Measurements from ENCODE around the gene MIA2.
"Not testable (repeated sequence)": the region's sequence is repeated elsewhere in the genome, so short reads cannot be mapped to it uniquely, and the experiment has no call there.

MIA2 gene, protein sequence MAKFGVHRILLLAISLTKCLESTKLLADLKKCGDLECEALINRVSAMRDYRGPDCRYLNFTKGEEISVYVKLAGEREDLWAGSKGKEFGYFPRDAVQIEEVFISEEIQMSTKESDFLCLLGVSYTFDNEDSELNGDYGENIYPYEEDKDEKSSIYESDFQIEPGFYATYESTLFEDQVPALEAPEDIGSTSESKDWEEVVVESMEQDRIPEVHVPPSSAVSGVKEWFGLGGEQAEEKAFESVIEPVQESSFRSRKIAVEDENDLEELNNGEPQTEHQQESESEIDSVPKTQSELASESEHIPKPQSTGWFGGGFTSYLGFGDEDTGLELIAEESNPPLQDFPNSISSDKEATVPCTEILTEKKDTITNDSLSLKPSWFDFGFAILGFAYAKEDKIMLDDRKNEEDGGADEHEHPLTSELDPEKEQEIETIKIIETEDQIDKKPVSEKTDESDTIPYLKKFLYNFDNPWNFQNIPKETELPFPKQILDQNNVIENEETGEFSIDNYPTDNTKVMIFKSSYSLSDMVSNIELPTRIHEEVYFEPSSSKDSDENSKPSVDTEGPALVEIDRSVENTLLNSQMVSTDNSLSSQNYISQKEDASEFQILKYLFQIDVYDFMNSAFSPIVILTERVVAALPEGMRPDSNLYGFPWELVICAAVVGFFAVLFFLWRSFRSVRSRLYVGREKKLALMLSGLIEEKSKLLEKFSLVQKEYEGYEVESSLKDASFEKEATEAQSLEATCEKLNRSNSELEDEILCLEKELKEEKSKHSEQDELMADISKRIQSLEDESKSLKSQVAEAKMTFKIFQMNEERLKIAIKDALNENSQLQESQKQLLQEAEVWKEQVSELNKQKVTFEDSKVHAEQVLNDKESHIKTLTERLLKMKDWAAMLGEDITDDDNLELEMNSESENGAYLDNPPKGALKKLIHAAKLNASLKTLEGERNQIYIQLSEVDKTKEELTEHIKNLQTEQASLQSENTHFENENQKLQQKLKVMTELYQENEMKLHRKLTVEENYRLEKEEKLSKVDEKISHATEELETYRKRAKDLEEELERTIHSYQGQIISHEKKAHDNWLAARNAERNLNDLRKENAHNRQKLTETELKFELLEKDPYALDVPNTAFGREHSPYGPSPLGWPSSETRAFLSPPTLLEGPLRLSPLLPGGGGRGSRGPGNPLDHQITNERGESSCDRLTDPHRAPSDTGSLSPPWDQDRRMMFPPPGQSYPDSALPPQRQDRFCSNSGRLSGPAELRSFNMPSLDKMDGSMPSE (N-terminal part only)

DNA sequence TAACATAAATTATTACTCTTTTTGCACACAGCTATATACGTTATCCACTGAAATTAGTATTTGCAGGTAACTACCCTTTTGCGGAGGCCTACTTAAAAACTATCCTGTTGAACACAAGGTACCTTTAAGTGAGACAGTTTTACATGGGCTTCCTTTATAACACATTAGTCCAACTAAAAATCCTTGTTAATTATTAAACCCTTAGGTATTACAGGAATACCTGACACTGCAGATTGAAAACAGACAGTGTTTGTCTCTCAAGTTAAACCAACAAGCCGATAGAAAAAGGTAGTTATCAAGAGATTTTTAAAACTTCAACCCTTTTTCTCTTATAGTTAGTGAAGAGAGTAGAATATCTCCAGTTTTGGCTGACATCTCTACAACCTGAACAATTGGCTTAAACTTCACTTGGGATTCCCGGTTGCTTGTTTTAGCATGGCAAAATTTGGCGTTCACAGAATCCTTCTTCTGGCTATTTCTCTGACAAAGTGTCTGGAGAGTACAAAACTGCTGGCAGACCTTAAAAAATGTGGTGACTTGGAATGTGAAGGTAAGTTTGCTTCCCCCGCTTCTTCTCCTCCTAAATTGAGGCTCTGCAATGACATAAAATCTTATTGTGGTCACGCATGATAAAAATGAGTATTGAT, at the start of gene MIA2:
MIA2 (plus strand) TSS at position 236 of the 647 bp plus-strand sequence; CDS start at position 436, 200 bp downstream.
- DNase-seq (ENCODE audit: low spot score): no peak

DNA sequence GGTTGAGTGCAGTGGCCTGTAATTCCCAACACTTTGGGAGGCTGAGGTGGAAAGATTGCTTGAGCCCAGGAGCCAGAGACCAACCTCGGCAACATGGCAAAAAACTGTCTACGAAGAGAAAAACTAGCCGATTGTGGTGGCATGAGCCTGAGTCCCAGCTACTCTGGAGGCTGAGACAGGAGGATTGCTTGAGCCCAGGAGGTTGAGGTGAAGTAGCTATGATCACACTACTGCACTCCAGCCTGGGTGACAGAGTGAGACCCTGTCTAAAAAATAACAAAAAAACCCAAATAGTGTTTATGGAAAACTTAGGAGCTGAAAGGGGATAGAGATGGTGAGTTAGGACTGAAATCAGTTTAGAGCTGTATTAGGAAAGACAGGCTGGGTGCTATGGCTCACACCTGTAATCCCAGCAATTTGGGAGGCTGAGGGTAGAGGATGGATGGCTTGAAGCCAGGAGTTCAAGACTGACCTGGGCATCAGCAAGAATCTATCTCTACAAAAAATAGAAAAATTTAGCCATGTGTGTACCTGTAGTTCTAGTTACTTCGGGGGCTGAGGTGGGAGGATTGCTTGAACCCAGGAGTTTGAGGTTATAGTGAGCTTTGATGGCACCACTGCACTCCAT, 49.0 kb upstream of the MIA2 start:
- DNase-seq (ENCODE audit: low spot score): no peak

DNA sequence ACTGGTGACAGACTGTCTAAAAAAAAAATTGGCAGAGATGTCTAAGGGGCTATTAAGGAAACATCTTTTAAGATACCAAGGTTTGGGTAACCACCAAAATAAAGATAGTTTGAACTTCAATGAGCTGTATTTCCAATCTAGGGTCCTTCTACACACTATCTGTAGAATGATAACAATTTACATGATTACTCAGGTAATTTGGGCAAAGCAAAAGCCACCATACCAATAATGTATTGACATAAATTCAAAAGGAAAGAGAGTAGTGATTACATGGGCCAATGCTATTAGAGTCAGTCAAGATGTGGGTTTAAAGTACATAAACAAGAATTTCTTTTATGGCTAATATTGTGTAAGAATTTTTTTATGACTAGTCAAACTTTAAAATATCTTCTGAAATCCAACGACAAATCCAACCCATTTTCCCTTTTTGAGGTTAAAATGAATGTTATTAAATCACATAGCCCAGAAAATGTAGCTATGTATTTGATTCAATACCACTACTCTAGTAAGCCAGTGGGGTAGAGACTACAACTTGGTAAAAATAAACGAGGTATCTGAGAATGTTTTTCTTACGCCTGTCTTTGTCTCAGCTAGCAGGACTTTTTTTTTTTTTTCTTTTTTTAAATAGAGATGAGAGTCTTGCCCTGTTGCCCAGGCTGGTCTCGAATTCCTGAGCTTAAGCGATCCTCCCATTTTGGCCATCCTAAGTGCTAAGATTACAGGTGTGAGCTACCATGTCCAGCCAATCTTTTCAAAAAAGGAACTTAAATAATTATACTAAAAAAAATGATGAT, 48.3 kb upstream of the MIA2 start:
- DNase-seq (ENCODE audit: low spot score): no peak

DNA sequence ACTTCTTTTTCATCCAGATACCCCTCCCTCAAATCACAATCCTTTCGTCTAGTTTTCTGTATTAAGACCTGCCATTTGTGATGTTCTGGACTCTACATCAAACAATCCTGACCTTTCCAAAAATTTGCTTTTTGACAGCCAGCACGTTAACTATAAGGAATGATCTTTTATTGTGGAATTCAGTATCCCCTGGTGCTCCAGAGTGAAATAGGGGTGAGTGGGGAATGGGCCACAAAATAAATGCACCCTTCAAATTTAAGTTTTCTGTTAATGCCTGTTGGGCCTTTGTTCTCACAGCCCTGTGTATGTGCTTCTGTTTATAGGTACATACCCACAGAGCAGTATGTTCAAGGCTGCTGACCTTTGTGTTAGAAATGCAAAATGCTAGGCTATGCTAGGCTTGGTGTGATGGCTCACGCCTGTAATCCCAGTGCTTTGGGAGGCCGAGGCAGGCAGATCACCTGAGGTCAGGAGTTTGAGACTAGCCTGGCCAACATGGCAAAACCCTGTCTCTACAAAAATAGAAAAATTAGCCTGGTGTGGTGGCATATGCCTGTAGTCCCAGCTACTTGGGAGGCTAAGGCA, 46.7 kb upstream of the MIA2 start:
- DNase-seq (ENCODE audit: low spot score): no peak

DNA sequence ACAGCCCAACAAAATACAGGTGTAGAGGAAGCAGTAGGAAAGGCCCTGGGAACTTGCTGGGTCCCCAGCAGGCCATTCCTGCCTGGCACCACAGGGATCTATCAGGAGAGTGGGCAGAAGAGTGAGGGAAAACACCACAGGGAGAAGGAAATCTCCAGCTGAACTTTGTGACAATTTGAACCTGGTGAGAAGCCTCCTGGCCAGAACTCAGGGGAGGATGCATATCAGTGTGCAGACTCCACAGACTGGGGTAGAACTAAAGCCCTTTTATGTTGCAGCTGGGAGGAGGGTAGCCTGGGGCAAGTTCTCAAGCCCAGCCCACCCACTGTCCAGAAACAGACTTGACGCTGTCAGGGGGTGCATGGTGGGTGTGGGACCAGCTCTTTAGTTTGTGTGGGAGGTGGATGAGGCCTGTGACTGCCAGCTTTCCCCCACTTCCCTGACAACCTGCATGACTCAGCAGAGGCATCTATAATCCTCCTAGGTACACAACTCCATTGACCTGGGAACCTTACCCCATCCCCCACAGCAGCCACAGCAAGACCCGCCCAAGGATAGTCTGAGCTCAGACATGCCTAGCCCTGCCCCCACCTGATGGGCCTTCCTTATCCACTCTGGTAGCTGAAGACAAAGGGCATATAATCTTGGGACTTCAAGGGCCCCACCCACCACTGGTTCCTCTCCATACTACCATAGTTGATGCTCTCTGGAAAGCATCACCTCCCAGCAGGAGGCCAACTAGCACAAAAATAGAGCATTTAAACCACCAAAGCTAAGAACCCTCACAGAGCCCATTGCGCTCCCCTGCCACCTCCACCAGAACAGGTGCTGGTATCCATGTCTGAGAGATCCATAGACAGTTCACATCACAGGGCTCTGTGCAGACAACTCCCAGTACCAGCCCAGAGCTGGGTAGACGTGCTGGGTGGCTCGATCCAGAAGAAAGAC, 29.8 kb upstream of the MIA2 start:
- no peak for DNase-seq (ENCODE audit: low spot score)

DNA sequence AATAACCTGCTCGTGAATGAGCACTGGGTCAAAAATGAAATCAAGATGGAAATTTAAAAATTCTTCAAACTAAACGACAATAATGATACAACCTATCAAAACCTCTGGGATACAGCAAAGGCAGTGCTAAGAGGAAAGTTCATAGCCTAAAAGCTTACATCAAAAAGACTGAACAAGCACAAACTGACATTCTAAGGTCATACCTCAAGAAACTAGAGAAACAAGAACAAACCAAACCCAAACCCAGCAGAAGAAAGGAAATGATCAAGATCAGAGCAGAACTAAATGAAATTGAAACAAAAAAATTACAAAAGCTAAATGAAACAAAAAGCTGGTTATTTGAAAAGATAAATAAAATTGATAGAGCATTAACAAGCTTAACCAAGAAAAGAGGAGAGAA, 26.3 kb upstream of the MIA2 start:
- DNase-seq (ENCODE audit: low spot score): not testable (repeated sequence)

DNA sequence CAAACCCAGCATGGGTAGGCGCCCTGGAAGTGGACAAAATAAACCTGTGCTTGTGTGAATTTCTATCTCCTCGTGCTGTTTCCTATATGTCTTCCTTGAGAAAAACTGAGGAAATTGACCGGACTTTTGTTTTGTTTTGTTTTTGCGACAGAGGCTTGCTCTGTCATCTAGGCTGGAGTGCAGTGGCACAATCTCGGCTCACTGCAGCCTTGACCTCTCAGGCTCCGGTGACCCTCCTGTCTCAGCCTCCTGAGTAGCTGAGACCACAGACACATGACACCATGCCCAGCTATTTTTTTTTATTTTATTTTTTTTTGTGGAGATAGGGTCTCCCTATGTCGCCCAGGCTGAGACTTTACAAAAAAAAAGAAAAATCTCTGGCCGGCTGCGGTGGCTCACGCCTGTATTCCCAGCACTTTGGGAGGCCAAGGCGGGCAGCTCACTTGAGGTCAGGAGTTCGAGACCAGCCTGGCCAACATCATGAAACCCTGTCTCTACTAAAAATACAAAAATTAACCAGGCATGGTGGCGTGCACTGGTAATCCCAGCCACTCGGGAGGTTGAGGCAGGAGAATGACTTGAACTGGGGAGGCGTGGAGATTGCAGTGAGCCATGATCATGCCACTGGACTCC, 22.5 kb upstream of the MIA2 start:
- DNase-seq (ENCODE audit: low spot score): no peak

DNA sequence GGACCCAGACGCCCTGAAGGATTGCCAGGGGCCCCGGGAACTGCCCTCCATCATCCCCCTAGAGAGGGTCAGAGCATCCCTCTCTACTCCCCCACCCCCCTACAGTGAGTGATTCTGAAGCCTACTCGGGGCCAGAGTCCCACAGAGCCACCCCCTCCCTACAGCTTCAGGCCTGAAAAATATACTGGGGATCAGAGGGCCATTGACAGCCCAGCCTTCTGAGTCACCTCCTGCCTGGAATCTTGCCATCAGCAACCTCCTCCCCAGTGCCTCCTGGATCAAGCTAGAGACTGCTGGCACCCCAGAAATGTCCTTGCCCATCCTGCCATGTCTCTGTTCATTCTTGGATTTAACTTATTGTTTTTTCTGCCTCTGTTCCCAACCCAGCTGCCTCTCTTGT, 21.7 kb upstream of the MIA2 start:
- DNase-seq (ENCODE audit: low spot score): no peak

DNA sequence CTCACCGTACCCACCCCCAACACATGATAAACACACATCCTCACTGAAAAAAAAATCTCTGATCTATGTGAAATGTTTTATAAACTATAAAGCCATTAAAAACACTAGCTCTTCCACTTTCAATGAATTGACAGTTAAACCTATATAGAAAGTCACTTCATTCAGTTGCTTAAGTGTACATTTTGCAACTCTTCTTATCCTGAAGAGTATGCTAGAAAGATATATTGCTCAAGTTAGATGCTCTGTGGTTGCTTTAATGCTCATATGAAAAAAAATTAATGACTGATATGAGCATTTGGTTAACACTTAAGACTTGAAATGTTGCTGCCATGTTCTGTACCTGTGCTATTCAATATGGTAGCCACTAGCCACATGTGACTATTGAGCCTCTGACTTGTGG, 21.0 kb upstream of the MIA2 start:
- DNase-seq (ENCODE audit: low spot score): no peak

DNA sequence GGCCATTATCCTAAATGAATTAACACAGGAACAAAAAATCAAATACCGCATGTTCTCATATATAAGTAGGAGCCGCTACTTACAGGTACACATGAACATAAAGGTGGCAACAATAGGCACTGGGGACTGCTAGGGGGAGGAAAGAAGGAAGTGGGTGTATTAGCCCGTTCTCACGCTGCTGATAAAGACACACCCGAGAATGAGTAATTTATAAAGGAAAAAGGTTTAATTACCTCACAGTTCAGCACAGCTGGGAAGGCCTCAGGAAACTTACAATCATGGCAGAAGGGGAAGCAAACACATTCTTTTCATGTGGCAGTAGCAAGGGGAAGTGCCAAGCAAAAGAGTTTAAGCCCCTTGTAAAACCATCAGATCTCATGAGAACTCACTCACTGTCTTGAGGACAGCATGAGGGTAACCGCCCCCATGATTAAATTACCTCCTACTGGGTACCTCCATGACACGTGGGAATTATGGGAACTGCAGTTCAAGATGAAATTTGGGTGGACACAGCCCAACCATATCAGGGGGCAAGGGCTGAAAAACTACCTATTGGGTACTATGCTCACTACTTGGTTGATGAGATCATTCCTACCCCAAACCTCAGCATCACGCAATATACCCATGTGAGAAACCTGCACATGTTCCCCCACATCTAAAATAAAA, 16.4 kb upstream of the MIA2 start:
- DNase-seq (ENCODE audit: low spot score): no peak

DNA sequence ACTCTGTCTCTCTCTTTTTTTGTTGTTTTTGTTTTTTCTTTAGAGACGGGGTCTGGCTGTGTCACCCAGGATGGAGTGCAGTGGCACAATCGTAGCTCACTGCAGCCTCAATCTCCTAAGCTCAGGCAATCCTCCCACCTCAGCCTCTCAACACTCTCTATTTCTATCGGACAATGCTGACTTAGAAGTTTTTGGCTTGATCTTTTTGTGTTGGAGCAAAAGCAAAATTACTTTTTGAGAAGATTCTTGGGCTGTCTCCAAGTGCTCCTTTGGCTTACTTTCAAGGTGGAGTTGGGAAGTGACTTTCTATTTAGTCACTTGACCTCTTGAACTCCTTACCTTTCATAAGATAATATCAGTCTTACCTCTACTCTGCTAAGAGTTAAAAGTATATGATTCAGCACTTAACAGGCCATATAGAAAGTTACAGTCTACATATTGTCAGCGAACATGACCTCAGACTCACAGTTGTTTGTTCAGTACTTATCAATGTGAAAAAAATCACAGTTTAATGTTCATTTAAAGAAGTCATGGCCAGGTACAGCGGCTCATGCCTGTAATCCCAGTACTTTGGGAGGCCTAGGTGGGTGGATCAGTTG, 15.4 kb upstream of the MIA2 start:
- DNase-seq (ENCODE audit: low spot score): no peak

DNA sequence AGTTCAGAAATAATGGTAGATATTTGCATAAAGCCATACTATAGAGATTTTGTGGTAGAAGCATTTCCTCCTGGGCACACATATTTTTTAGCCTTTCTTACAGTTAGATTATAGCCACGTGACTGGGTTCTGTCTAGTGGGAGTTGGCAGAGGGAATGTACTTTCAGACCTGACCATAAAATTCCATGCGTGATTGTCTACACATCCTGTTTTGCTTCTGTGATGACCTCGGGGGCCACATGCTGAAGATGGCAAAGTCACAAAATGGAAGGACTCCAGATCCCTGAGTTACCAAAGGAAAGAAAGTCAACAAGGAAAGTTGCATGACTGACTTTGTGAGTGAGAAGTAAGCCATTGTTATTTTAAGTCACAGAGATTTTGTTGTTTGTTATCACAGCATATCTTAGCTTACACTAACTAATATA, 14.6 kb upstream of the MIA2 start:
- no peak for DNase-seq (ENCODE audit: low spot score)

DNA sequence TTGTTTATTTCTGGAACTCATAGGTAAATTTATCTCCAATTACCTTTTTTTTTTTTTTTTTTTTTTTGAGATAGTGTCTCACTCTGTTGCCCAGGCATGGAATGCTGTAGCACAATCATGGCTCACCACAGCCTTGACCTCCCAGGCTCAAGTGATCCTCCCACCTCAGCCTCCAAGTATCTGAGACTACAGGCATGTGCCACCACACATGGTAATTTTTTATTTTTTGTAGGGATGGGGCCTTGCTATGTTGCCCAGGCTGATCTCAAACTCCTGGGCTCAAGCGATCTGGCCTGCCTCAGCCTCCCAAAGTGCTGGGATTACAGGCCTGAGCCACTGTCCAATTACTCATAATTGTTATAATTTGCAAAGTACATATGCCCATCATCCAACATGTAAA, 13.2 kb upstream of the MIA2 start:
- not testable (repeated sequence) for DNase-seq (ENCODE audit: low spot score)

DNA sequence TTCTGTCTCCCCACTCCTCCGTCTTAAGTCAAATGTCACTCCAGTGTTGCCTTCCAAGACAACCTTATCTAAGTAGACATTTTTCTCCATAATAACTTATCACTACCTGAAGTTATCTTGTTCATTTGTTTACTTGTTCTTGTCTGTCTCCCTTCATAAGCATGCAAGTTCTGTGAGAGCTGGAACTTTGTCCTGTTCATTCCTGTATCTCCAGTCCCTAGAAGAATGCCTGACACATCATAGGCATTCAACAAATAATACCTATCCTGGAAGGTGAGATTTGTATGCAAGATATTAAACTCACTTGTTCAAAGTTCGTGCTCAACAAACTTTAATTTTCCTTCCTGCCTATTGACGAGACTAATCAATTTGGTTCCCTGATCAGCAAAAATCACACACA, 5.7 kb upstream of the MIA2 start:
- DNase-seq (ENCODE audit: low spot score): no peak

DNA sequence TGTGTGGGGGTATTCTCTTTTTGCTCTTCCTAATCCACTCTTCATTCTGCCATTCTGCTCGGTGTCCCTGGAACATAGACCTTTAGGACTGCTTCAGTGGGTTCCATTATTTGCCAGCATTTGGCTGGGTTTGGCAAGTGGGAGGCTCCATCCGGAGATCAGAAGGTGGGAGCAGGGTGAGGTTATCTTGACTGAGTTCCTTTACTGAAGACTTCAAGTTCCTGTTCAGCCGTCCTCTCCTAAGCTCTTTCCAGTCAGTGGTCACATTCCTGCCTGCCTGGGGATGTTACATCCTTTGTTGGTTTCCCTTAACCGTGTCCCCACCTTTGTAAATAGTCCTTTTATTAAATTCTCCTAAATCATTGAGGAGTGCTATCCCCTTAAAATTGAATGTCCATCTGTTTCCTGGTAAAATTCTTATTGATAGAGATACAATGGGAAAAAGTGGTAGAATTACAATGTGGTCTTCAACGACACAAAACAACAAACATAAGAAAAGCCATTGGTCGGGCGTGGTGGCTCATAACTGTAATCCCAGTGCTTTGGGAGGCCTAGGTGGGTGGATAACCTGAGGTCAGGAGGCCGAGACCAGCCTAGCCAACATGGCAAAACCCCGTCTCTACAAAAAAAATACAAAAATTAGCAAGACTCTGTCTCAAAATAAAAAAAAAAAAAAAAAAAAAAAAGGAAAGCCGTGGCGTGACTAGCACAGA, 5.0 kb upstream of the MIA2 start:
- DNase-seq (ENCODE audit: low spot score): no peak

DNA sequence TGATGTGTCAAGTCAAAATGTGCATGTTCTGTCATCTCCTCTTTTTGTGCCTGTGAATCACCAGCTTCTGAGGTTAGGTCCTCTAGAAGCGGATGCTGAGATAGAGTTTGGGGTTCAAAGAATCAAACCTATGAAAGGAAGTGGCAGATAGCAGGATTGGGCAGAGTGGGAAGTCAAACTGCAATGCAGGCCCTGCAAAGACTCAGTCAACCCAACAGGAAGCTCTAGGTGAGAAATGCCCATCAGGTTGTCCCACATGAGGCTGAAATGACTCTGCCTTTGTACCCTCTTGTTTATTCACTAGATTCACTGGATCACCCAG, 4.5 kb upstream of the MIA2 start:
- DNase-seq (ENCODE audit: low spot score): no peak

DNA sequence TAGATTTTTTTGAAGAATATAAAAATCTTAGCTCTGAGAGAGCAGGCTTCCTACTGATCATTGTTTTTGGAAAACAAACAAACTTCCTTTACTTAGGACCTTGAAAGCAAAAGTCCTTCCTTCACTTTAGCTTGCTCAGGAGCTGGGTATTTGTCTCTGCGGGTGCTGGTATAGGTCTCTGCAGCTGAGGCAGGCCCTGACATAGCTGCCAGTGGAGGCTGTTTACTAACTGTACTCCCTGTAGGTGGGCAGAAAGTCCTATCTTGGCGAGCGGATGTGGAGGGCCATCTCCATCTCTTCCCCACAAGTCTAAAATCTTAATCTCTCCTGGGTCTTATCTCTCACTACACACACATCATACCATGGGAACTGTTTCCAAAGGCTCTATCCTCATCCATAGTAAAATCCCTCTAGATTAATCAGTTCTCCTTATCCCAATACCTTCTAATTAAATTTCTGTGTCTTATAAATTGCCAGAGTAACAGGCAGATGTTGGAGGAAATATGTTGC, 4.1 kb upstream of the MIA2 start:
- no peak for DNase-seq (ENCODE audit: low spot score)
